Brain microvascular endothelial cell (primary cell): Measurements from ENCODE around the gene SOX14.

ENCODE experiments used
- DNase-seq: peaks from one replicate; pipeline ENCODE4 v3.0.0-alpha.2; 2020
- H3K27ac ChIP-seq: fragments of 250-450 bp; sonication (Bioruptor Pico); 2 replicates; pipeline ENCODE4 v1.5.1; 2020; ENCODE audit warnings: mild to moderate bottlenecking, moderate library complexity
- H3K27me3 ChIP-seq: fragments of 250-450 bp; sonication (Bioruptor Pico); replicated peaks from 2 replicates; pipeline ENCODE4 v1.5.1; 2020; ENCODE audit warnings: mild to moderate bottlenecking
- H3K36me3 ChIP-seq: fragments of 250-450 bp; sonication (Bioruptor Pico); replicated peaks from 2 replicates; pipeline ENCODE4 v1.5.1; 2020; ENCODE audit warnings: mild to moderate bottlenecking
- H3K4me3 ChIP-seq: 2 replicates; pipeline ENCODE4 v1.5.1; 2011; ENCODE audit warnings: low read depth, mild to moderate bottlenecking, control low read depth, low read length, moderate library complexity
- CTCF ChIP-seq: IDR thresholded peaks from 2 replicates; pipeline ENCODE4 v1.5.1; 2011; ENCODE audit warnings: low read depth, mild to moderate bottlenecking, moderate library complexity, low read length, control low read depth, inconsistent platforms; ENCODE audit errors: missing control alignments
- in situ Hi-C: cut with HindIII; loops from 2 replicates; pipeline ENCODE4 v1.10.0; 2017; ENCODE audit warnings: low sequenced_read_pairs, low pct_ligation_motif_present

SOX14 gene

GRCh38 chr3:137746808-137747207 lies 17.3 kb upstream of the SOX14 start:
- in situ Hi-C loops: no loop called here
- DNase-seq: no peak
- Histone ChIP-seq H3K27me3 (no peaks in the 10 kb centered on the region), H3K4me3 (no peak overlapping the region), H3K27ac (no peak overlapping the region), H3K36me3 (no peaks in the 10 kb centered on the region)
- no peak for TF ChIP-seq CTCF

GRCh38 chr3:137759505-137759904 lies 4.6 kb upstream of the SOX14 start:
- in situ Hi-C loops: no loop called here
- H3K27ac ChIP-seq: no peak overlapping the region
- peaks cover 43% of the 10 kb centered on the region for H3K27me3 ChIP-seq
- H3K4me3 ChIP-seq: no peak overlapping the region
- TF ChIP-seq CTCF: no peak
- H3K36me3 ChIP-seq: no peaks in the 10 kb centered on the region
- no peak for DNase-seq

GRCh38 chr3:137760341-137761098 lies 3.6 kb upstream of the SOX14 start:
- H3K27ac ChIP-seq: no peak overlapping the region
- peaks cover 53% of the 10 kb centered on the region for H3K27me3 ChIP-seq
- no peak overlapping the region for H3K4me3 ChIP-seq
- no peaks in the 10 kb centered on the region for H3K36me3 ChIP-seq
- TF ChIP-seq CTCF: no peak
- DNase-seq: no peak
- in situ Hi-C loops: no loop called here

- Histone ChIP-seq H3K4me3 (no peak overlapping the region), H3K27me3 (peaks cover 58% of the 10 kb centered on the region), H3K36me3 (no peaks in the 10 kb centered on the region), H3K27ac (no peak overlapping the region)
- DNase-seq: no peak
- no peak for TF ChIP-seq CTCF
- in situ Hi-C loops: no loop called here
Observed at GRCh38 chr3:137761099-137761562, 3.0 kb upstream of the SOX14 start.

GRCh38 chr3:137761563-137762503 lies 2.3 kb upstream of the SOX14 start:
- no peak for DNase-seq
- H3K27me3 ChIP-seq: peaks cover 65% of the 10 kb centered on the region
- in situ Hi-C loops: no loop called here
- H3K27ac ChIP-seq: no peak overlapping the region
- TF ChIP-seq CTCF: no peak
- H3K36me3 ChIP-seq: no peaks in the 10 kb centered on the region
- no peak overlapping the region for H3K4me3 ChIP-seq
